HUES64 (cell line): ENCODE data around the gene CDK18.

Experiments used
- H3K27ac ChIP-seq: 2 replicates; pipeline ENCODE4 v1.7.0; 2013; ENCODE audit warnings: low read depth, low read length, inconsistent platforms
- H3K27me3 ChIP-seq: 2 replicates; pipeline ENCODE4 v1.6.1; 2013; ENCODE audit warnings: mild to moderate bottlenecking, low read length; ENCODE audit not compliant: insufficient read depth
- H3K36me3 ChIP-seq: 2 replicates; pipeline ENCODE4 v1.6.1; 2013; ENCODE audit warnings: mild to moderate bottlenecking, low read length; ENCODE audit not compliant: insufficient read depth
- H3K4me1 ChIP-seq: 2 replicates; pipeline ENCODE4 v1.6.1; 2013; ENCODE audit warnings: mild to moderate bottlenecking, low read length, moderate library complexity; ENCODE audit not compliant: insufficient read depth
- H3K4me3 ChIP-seq: 2 replicates; pipeline ENCODE4 v1.5.1; 2013; ENCODE audit warnings: mild to moderate bottlenecking, low read length, moderate library complexity
- H3K9ac ChIP-seq: 2 replicates; pipeline ENCODE4 v1.6.1; 2013; ENCODE audit warnings: mild to moderate bottlenecking, low read depth, low read length
- H3K9me3 ChIP-seq: 2 replicates; pipeline ENCODE4 v1.6.1; 2013; ENCODE audit warnings: low read depth, low read length; ENCODE audit not compliant: insufficient read depth
- WGBS: fragments of 150-250, 120-280 bp; methylation state at CpG from one replicate; pipeline ENCODE4 v1.1.7; 2013; ENCODE audit warnings: missing lambda C conversion rate; 5-methylcytosine and 5-hydroxymethylcytosine counted together

CDK18 gene

GRCh38 chr1:205545001-205545919 is 40.8 kb downstream of the CDK18 start:
- Histone ChIP-seq H3K27ac (no peak overlapping the region), H3K36me3 (no peaks in the 10 kb centered on the region), H3K4me1 (peaks cover 5% of the 10 kb centered on the region; the same call in 1 of the 2 replicates), H3K27me3 (no peaks in the 10 kb centered on the region), H3K9ac (no peak overlapping the region), H3K4me3 (no peak overlapping the region), H3K9me3 (peaks cover 3% of the 10 kb centered on the region; the same call in 1 of the 2 replicates)
- 83% methylated on average over 19 of the region's 19 CpGs for WGBS

DNA sequence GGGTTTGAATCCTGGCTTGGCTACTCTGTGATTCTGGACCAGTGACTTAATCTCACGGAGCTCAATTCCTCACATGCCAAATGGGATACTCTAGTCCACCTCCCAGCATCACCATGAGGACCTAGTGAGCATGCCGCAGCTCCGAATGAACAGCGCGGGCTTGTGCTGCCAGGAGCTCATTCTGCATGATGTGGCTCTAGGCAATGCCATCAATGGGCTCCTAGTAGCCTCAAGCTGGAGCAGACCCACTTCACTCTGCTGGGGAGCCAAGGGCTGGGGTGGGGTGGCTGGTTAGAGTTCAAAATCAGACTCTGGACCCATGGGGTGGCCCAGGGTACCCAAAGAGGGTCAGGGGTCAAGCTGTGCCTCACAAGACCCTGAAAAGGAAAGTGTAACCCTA is 41.5 kb downstream of the CDK18 start:
- Histone ChIP-seq H3K9ac (no peak overlapping the region), H3K27ac (no peak overlapping the region), H3K4me3 (no peak overlapping the region), H3K4me1 (peaks cover 5% of the 10 kb centered on the region; the same call in 1 of the 2 replicates), H3K27me3 (no peaks in the 10 kb centered on the region), H3K36me3 (no peaks in the 10 kb centered on the region), H3K9me3 (peaks cover 3% of the 10 kb centered on the region; the same call in 1 of the 2 replicates)
- 89% methylated on average over 5 of the region's 5 CpGs for WGBS

DNA sequence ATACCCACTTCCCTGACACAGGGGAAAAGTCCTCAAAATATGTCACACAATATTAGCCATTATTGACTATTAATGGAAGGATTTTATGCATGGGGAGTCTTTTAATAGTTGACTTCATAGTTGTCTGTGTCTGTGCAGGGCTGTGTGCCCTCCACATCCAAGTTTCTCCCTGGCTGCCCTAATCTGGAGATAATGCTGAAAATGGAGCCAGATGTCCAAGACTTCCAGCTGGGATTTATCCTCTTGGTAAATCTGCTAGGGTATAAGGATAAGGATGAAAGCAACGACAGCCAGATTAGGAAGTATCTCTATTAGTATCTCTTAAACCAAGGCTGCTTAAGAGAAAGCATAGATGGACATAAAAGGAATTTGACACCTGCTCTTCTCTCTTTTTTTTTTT is 42.1 kb downstream of the CDK18 start:
- Histone ChIP-seq H3K9me3 (peaks cover under 1% of the 10 kb centered on the region; the same call in 1 of the 2 replicates), H3K4me1 (peaks cover 5% of the 10 kb centered on the region; the same call in 1 of the 2 replicates), H3K9ac (no peak overlapping the region), H3K36me3 (no peaks in the 10 kb centered on the region), H3K27ac (no peak overlapping the region), H3K27me3 (no peaks in the 10 kb centered on the region), H3K4me3 (no peak overlapping the region)
- 75% methylated on average over 1 of the region's 1 CpG for WGBS

- Histone ChIP-seq H3K27me3 (no peaks in the 10 kb centered on the region), H3K9ac (no peak overlapping the region), H3K4me1 (peaks cover 5% of the 10 kb centered on the region; the same call in 1 of the 2 replicates), H3K36me3 (no peaks in the 10 kb centered on the region), H3K9me3 (no peaks in the 10 kb centered on the region), H3K4me3 (no peak overlapping the region), H3K27ac (no peak overlapping the region)
- WGBS = 79% methylated on average over 15 of the region's 15 CpGs
Observed at GRCh38 chr1:205547936-205548827, 43.7 kb downstream of the CDK18 start.

GRCh38 chr1:205554026-205554811 is 49.8 kb downstream of the CDK18 start:
- H3K27ac ChIP-seq = no peak overlapping the region
- H3K27me3 ChIP-seq = peaks cover 6% of the 10 kb centered on the region; the same call in 1 of the 2 replicates
- H3K36me3 ChIP-seq = no peaks in the 10 kb centered on the region
- 89% methylated on average over 3 of the region's 3 CpGs for WGBS
- H3K9me3 ChIP-seq = peaks cover 7% of the 10 kb centered on the region; the same call in 1 of the 2 replicates
- H3K4me3 ChIP-seq = no peak overlapping the region
- H3K4me1 ChIP-seq = no peaks in the 10 kb centered on the region
- no peak overlapping the region for H3K9ac ChIP-seq

DNA sequence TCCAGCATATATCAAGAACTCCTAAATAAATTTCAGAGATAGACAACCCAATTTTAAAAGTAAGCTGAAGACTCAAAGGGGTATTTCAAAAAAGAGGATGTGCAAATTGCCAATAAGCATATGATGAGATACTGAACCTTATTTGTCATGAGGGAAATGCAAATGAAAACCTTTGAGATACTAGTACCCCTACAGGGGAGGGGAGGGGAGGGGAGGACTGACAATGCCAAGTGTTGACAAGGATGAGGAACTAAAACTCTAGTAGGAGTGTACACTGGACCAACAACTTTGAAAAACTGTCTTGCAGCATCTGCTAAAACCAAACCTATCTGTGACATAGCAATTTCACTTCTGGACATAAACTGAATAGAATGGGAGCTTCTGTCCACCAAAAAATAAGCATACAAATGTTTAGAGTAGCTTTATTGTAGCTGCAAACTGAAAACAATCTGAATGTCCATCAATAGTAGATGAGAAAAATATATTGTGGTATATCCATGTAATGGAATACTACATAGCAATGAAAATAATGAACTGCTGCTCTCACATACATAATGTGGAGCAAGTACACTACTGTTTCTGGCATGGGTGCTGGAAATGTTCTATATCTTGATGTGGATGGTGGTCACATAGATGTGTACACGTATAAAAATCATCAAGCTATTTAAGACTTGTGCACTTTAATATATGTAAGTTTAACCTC is 57.2 kb downstream of the CDK18 start:
- Histone ChIP-seq H3K9me3 (peaks cover 23% of the 10 kb centered on the region; the same call in 1 of the 2 replicates), H3K9ac (no peak overlapping the region), H3K4me3 (no peak overlapping the region), H3K4me1 (no peaks in the 10 kb centered on the region), H3K36me3 (no peaks in the 10 kb centered on the region), H3K27me3 (peaks cover 13% of the 10 kb centered on the region), H3K27ac (no peak overlapping the region)
- WGBS = no CpG with 5 or more reads among the region's 1 CpG

DNA sequence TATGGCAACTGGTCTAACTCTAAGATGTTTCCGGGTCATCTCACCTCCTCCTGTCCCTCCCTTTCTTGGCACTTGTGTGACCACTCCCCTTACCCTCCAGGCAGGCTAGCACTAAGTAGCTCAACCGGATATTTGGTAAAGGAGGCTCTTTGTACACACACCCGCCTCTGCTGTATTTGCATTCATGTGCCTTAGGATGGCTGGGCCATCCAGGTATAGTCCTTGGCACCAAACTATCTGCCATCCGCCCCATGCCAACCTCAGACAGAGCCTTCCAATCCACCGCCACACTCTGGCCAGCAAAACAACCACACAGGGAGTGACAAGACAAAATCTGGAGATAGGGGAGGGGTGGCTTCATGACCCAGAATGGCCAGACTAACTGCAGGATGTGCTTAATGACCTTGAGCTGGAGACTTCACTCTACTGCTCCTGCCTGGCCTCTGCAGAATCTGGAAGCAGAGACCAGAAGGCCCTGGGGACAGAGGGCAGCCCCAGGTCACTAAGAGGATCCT is 59.5 kb downstream of the CDK18 start:
- H3K36me3 ChIP-seq = no peaks in the 10 kb centered on the region
- no peak overlapping the region for H3K4me3 ChIP-seq
- 67% methylated on average over 5 of the region's 5 CpGs for WGBS
- no peak overlapping the region for H3K27ac ChIP-seq
- H3K27me3 ChIP-seq = peaks cover 36% of the 10 kb centered on the region
- H3K9me3 ChIP-seq = peaks cover 23% of the 10 kb centered on the region; the same call in 1 of the 2 replicates
- no peaks in the 10 kb centered on the region for H3K4me1 ChIP-seq
- no peak overlapping the region for H3K9ac ChIP-seq

DNA sequence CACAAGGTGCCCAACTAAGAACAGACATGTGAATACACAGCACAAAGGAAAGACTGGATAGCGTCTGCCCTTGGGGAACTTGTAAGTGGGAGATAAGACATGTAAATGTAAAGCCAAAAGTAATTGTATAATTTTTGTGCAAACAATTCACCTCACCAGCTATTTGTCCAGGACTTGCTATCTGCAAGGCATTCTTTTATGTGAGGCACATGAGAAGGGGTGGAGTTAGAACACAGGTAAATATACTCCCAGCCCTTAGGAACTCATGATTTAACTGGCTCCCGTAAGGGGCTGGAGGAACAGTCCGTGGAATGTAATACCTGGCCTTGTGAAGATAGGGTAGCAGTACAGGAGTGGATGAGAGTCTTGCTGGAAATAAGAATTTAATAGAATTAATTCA is 61.3 kb downstream of the CDK18 start:
- 84% methylated on average over 3 of the region's 3 CpGs for WGBS
- Histone ChIP-seq H3K4me3 (no peak overlapping the region), H3K9me3 (peaks cover 14% of the 10 kb centered on the region; the same call in 1 of the 2 replicates), H3K27me3 (peaks cover 54% of the 10 kb centered on the region), H3K36me3 (no peaks in the 10 kb centered on the region), H3K27ac (no peak overlapping the region), H3K9ac (no peak overlapping the region), H3K4me1 (0 out of 2 replicates have a peak, but pooled peaks cover 4% of the 10 kb centered on the region)

GRCh38 chr1:205567716-205568115 is 63.2 kb downstream of the CDK18 start:
- Histone ChIP-seq H3K36me3 (no peaks in the 10 kb centered on the region), H3K27me3 (peaks cover 73% of the 10 kb centered on the region), H3K9ac (no peak overlapping the region), H3K27ac (no peak overlapping the region), H3K4me3 (no peak overlapping the region), H3K9me3 (no peaks in the 10 kb centered on the region), H3K4me1 (0 out of 2 replicates have a peak, but pooled peaks cover 9% of the 10 kb centered on the region)
- WGBS = 70% methylated on average over 6 of the region's 6 CpGs

DNA sequence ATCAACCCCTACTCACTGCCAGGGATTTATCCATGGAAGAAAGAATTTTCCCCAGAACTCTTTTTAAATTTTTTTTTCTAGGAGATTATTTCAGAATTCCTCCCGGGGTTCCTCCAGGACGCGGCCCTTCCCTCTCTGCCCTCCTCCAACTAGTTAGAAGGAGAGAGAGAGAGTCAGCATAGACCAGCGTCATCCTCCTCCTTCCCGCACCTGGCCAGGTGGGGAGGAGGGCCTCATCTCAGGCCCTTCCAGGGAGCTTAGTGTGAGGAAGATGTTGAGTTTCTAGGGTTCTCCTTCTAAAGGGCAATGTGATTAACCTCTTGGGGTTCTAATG is 63.6 kb downstream of the CDK18 start:
- Histone ChIP-seq H3K9me3 (no peaks in the 10 kb centered on the region), H3K36me3 (no peaks in the 10 kb centered on the region), H3K4me1 (0 out of 2 replicates have a peak, but pooled peaks cover 9% of the 10 kb centered on the region), H3K27me3 (peaks cover 74% of the 10 kb centered on the region), H3K9ac (no peak overlapping the region), H3K27ac (no peak overlapping the region), H3K4me3 (peak overlapping the region; percentile 38; the same call in 1 of the 2 replicates)
- 34% methylated on average over 2 of the region's 5 CpGs for whole genome bisulfite sequencing
